T-helper 17 cell (primary cell): ENCODE data around the gene KIFC3. TPM values are rescaled to one million over a fixed set of nuclear protein-coding genes. Genes with fewer than 3 reads are reported as not detected.
A peak's percentile ranks its signal among the peaks of the same experiment; 100 is the strongest.

Experiments
- ATAC-seq: fragments of 150-1000 bp; cut with Tn5 transposase; 2 replicates; pipeline ENCODE4 v1.10.0; 2021; ENCODE audit warnings: mild to moderate bottlenecking, moderate library complexity
- DNase-seq, 3 donors: peaks; one replicate each; pipeline versions ENCODE4 v3.0.0 to v3.0.0-alpha.2; 2020 to 2021
- H3K9me3 ChIP-seq: one replicate; pipeline ENCODE4 v1.7.0; 2013; ENCODE audit warnings: low read length, mild to moderate bottlenecking; ENCODE audit not compliant: control insufficient read depth, poor library complexity, severe bottlenecking
- H3K27ac Mint-ChIP-seq: one replicate; pipeline ENCODE4 v1.8.0; 2022; ENCODE audit warnings: mild to moderate bottlenecking, moderate library complexity, mixed read lengths
- H3K27me3 Mint-ChIP-seq: one replicate; pipeline ENCODE4 v1.8.0; 2022; ENCODE audit warnings: mixed read lengths
- H3K36me3 Mint-ChIP-seq: one replicate; pipeline ENCODE4 v1.8.0; 2022; ENCODE audit warnings: low read depth, mixed read lengths
- H3K4me1 Mint-ChIP-seq: one replicate; pipeline ENCODE4 v1.8.0; 2022; ENCODE audit warnings: mild to moderate bottlenecking, mixed read lengths
- H3K4me3 Mint-ChIP-seq: one replicate; pipeline ENCODE4 v1.8.0; 2022; ENCODE audit warnings: mild to moderate bottlenecking, moderate library complexity, mixed read lengths
- total RNA-seq, 4 donors: library from RNA in 2 of 4; stranded (reverse) in 2 of 4; gene quantifications; one replicate each; pipeline ENCODE4 v1.2.3 and lab custom pipeline; 2022 to 2026

KIFC3 gene
- total RNA-seq, 2 donors from 2014 or later: 0.70 to 15.2 TPM

DNA sequence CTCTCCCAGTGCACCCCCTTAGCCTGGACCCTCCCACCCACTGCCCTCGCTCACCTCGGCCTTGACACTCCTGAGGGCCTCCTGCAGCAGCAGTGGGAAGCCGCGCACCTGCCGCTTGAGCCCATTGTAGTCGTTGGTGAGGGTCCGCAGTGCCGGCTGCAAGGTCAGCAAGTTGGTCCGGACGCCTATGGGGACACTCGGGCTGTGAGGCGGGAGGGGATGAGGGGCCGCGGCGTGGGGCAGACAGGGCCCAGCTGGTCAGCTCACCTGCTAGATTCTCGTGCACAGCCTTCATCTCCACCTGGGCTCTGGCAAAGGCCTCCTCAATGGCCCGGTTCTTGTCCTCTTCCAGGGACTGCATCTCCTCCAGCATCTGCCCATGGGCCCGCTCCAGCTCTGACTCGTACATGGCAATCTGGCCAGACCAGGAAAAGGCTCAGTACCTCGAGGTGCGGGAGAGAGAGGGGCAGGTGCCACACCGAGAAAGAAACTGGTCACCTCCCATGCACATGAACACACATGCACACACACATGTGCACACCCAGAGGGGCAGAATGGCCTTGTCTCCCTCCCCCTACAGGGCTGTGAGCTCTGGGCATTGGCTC is 32.6 kb downstream of the KIFC3 start:
- no peaks in the 10 kb centered on the region for H3K27me3 Mint-ChIP-seq
- DNase-seq: no peak
- no peaks in the 10 kb centered on the region for H3K9me3 ChIP-seq
- no peak for ATAC-seq
- H3K4me1 Mint-ChIP-seq: no peaks in the 10 kb centered on the region
- no peaks in the 10 kb centered on the region for H3K36me3 Mint-ChIP-seq
- no peak overlapping the region for H3K4me3 Mint-ChIP-seq
- H3K27ac Mint-ChIP-seq: no peak overlapping the region

DNA sequence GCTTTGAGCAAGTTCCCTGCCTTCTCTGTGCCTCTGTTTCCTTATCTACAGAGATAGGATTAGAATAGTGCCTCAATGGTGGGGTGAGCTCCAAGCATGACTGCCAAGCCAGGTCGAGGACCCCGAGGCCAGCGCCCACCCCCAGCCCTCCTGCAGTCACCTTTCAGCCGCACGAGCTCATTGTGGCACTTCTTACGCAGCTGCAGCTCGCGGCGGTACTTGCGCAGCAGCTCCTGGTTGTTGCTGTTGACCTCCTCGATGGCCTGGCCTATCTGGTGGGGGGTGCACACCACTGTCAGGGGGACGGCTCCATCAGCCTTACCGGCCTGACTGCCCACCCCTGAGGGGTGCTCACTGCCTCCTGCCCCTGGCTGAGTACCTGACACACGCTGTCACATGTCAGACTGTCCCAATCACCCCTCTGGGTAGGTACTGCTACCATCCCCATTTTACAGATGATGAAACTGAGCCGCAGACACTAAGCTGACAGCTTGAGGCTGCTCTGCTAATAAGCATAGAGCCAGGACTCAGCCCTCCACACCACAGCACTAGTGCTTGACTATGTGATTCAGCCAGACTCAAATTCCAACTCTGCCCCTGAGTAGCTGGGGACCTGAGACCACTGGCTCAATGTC is 35.5 kb downstream of the KIFC3 start:
- ATAC-seq (no peak), DNase-seq (no peak)
- Mint-ChIP-seq H3K4me1 (no peaks in the 10 kb centered on the region), H3K36me3 (no peaks in the 10 kb centered on the region), H3K4me3 (no peak overlapping the region), H3K27me3 (no peaks in the 10 kb centered on the region), H3K27ac (no peak overlapping the region)
- H3K9me3 ChIP-seq: no peaks in the 10 kb centered on the region

DNA sequence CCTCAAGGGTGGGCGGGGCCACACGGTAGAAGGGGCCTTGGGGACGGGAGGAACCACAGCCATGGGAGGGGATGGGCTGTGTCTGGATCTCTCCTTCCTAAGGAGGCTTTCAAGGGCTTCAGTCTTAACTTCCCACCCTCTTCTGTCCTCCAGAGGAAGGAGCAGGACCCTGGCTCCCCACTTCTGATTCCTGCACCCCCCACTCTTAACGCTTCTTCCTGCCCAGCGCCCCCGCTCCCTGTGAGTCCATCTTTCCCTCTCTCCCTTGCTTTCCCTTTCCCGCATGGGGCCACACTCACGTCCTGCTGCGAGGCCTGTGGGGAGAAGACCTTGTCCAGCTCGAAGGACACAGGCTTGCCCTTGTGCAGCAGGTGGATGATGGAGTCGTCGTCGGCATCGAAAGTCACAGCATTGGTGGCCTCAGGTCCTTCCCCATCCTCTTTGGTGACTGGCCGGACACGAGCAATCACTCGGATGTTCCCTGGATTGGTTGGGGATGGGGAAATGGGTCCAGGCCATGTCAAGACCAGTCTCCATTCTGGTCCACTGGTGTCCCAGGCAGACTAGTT is 37.0 kb downstream of the KIFC3 start:
- no peak for DNase-seq
- no peak for ATAC-seq
- Mint-ChIP-seq H3K27me3 (no peaks in the 10 kb centered on the region), H3K4me1 (no peaks in the 10 kb centered on the region), H3K36me3 (no peaks in the 10 kb centered on the region), H3K27ac (no peak overlapping the region), H3K4me3 (no peak overlapping the region)
- H3K9me3 ChIP-seq: no peaks in the 10 kb centered on the region

DNA sequence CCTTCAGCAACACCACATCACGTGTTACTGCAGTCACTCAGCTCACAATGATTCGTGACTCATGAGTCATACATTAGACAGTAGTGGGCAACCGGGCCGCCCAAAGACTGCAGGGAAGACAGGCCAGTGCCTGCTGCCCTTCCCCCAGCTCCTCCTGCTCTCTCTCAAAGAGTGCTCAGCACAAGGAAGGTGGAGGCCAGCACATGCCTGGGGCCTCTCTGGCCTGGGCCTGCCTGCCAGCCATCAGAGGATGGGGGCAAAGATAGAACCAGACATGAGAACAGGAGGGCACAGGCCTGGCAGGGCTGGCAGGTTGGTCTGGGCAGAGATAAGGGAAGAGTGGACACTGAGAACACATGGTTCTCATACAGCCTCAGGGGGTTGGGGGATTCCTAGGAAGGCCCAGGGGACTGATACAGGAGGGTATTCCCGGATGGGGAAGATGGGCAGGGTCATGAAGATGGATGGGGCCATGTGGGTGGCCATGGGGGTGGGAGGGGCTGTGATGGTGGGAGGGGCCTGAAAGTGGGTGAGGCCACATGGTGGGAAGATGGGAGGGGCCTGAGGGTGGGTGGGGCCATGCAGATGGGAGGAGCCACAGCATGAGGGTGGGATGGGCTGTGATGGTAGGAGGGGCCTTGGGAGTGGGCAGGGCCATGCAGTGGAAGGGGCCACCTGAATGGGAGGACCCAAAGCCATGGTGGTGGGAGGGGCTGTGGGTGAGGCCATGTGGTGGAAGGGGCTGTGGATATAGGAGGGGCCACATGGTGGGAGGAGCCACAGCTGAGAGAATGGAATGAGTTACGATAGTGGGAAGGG is 37.7 kb downstream of the KIFC3 start:
- Mint-ChIP-seq H3K27ac (no peak overlapping the region), H3K27me3 (no peaks in the 10 kb centered on the region), H3K4me1 (peaks cover 2% of the 10 kb centered on the region), H3K4me3 (no peak overlapping the region), H3K36me3 (no peaks in the 10 kb centered on the region)
- ATAC-seq (peak; percentile 79), DNase-seq (peak in 1 of 3 donors; percentile 25)
- no peaks in the 10 kb centered on the region for H3K9me3 ChIP-seq

DNA sequence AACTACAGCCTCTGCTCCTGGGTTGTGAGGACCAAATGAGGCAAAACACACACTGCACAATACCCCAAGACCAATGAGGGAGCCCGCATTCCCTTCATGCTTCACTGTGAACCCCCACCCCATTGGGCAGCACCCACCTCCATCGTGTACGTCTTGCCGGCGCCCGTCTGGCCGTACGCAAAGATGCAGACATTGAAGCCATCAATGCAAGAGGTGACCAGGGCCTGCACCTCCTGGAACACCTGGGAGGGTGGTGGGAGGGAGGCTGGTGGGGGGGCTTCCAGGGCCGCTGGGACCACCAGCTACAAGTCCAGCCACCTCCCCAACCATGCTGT is 38.3 kb downstream of the KIFC3 start:
- H3K9me3 ChIP-seq: no peaks in the 10 kb centered on the region
- Mint-ChIP-seq H3K36me3 (no peaks in the 10 kb centered on the region), H3K27ac (no peak overlapping the region), H3K27me3 (no peaks in the 10 kb centered on the region), H3K4me1 (peaks cover 2% of the 10 kb centered on the region), H3K4me3 (no peak overlapping the region)
- no peak for DNase-seq
- ATAC-seq: no peak

DNA sequence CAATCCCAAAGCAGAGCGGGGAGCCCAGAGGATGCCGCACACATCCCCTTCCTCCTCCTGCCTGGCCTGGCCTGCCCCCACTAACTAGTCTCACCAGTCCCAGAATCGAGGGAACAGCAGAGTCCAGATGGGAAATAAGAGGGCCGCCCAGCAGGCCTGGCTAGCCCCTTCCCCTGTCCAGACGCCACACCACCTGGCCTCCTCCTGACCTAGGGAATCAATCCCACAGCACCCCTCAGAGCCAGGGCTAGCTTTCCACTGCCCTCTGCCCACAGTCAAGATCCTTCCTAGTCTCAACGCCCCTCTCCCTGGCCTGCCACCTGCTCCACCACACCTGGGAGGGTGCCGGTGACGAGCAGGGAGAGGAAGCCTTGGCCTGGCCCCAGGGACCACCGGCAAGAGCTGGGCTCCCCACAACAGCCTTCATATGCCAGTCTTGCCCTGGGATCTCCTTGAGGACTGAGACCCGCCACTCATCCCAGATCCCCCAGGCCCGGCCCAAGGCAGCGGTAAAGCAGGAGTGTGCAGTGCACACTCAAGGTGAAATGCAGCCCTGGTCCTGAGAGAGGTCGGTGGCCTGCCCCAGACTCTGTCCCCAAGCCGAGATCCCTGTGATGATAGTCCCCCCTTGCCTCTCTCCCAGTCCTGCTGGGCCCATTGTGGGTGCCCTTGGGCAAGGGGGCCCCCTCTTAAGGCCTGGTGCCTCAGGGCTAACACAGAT is 38.8 kb downstream of the KIFC3 start:
- H3K9me3 ChIP-seq: no peaks in the 10 kb centered on the region
- DNase-seq (no peak), ATAC-seq (no peak)
- H3K4me1 Mint-ChIP-seq: peaks cover 2% of the 10 kb centered on the region
- peak overlapping the region; percentile 73 for H3K27ac Mint-ChIP-seq
- H3K27me3 Mint-ChIP-seq: no peaks in the 10 kb centered on the region
- H3K4me3 Mint-ChIP-seq: no peak overlapping the region
- H3K36me3 Mint-ChIP-seq: no peaks in the 10 kb centered on the region

DNA sequence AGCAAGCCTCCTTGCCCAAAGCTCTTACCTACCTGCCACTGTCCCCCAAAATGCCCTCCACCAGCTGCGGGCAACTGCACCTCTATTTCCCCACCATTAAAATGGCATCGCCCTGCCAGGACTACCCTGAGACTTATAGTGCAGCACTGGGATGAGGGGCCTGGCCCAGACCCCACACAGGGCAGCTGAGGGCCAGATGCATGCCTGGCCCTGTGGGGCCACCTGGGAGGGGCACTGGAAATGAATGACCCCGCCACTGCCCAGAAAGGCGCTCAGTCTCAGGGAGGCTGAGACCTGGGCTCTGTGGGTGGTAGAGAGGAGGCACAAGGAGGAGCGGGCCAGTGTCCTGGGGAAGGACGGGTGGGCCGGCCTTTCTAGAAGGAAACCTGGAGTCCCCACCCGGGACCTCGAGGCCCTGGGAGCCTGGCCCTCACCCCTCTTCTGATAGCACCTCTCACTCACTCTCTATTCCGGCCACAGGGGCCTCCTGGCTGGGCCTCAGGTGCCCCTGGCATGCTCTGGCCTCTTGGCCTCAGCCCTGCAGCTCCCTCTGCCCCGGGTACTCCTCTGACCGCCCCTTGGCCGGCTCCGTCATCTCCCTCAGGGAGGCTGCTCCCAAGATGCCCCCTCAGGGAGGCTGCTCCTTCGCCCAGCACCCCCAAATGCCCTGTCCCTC is 39.8 kb downstream of the KIFC3 start:
- Mint-ChIP-seq H3K27ac (peak overlapping the region; percentile 73), H3K27me3 (no peaks in the 10 kb centered on the region)
- ATAC-seq: no peak

DNA sequence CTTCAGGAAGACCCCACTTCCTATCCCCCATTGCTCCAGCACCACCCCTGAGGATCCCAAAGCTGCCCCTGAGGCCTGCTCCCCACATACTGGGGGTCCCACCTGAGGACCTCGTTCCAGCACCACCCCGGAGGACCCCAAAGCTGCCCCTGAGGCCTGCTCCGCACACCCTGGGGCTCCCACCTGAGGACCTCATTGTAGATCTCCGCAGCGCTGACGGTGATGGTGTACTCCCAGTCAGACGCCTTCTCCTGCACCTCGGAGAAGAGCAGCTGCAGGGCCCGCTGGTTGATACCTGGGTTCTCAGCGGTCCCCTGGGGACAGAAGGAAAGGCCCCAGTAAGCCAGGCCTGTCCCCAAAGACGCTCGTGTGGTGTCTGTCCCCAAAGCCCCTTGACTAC is 40.3 kb downstream of the KIFC3 start:
- H3K9me3 ChIP-seq: no peaks in the 10 kb centered on the region
- DNase-seq (no peak), ATAC-seq (no peak)
- Mint-ChIP-seq H3K27ac (no peak overlapping the region), H3K36me3 (no peaks in the 10 kb centered on the region), H3K4me3 (no peak overlapping the region), H3K27me3 (no peaks in the 10 kb centered on the region), H3K4me1 (peaks cover 2% of the 10 kb centered on the region)

More for the DNA sequence above, 39.8 kb downstream of the KIFC3 start:
- Mint-ChIP-seq H3K36me3 (no peaks in the 10 kb centered on the region), H3K4me1 (peaks cover 2% of the 10 kb centered on the region), H3K4me3 (no peak overlapping the region)
- H3K9me3 ChIP-seq: no peaks in the 10 kb centered on the region
- no peak for DNase-seq

DNA sequence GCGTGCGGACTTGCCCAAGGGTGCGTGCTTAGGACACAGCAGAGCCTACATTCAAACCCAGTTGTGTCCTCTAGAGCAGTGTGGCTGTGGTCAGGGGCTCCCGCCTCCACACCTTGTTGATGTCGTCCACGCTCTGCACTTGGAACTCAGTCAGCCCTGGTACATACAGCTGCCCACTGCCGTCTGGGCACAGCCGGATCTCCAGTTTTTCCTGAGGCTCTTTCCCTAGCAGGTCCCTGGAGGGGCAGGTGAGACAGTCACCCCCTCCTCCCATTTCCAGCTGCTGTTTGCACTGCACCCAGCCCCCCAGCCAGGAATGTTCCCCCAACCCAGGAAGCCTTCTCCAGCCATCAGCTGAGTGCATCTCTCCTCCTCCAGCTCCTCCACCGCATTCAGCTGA is 41.0 kb downstream of the KIFC3 start:
- ATAC-seq (no peak), DNase-seq (no peak)

DNA sequence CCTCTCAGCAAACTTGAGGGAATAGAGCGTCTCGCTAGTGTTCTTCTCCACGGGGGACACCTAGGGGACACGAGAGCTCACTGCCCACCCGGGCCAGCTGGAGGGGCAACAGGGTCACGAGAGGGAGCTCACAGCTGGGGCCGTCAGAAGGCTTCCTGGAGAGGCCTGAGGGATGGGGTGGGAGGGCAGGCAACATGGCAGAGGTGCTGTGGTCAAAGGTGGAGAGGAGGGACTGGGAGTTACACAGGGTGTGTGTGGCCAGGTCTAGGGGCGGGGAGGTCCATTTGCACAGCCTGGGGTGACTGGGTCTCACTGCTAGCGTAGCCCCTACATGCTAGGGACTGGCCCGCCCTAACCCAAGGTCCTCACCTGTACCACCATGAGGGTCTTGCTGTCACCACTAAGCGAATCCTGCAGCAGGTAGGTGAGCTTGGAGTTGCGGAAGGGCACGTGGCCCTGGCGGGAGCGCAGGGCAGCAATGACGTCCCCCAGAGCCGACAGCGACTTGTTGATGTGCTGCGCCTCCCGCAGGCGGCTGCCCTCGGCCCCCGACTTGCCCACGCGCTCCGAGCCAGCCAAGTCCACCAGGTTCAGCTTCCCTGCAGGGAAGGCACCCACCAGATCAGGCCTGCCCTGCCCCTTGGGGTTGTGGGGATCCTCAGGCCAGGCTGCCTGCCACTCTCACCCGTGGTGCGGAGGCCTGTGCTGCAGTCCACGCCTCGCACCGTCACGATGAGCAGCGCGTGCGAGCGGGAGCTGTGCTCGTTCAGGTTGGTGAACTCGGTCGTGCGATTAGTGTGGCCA is 41.7 kb downstream of the KIFC3 start:
- Mint-ChIP-seq H3K4me1 (peaks cover 2% of the 10 kb centered on the region), H3K27me3 (no peaks in the 10 kb centered on the region), H3K27ac (no peak overlapping the region)

More for the DNA sequence above, 41.0 kb downstream of the KIFC3 start:
- no peaks in the 10 kb centered on the region for H3K9me3 ChIP-seq
- Mint-ChIP-seq H3K4me3 (no peak overlapping the region), H3K36me3 (no peaks in the 10 kb centered on the region), H3K27ac (no peak overlapping the region), H3K4me1 (peaks cover 2% of the 10 kb centered on the region), H3K27me3 (no peaks in the 10 kb centered on the region)

DNA sequence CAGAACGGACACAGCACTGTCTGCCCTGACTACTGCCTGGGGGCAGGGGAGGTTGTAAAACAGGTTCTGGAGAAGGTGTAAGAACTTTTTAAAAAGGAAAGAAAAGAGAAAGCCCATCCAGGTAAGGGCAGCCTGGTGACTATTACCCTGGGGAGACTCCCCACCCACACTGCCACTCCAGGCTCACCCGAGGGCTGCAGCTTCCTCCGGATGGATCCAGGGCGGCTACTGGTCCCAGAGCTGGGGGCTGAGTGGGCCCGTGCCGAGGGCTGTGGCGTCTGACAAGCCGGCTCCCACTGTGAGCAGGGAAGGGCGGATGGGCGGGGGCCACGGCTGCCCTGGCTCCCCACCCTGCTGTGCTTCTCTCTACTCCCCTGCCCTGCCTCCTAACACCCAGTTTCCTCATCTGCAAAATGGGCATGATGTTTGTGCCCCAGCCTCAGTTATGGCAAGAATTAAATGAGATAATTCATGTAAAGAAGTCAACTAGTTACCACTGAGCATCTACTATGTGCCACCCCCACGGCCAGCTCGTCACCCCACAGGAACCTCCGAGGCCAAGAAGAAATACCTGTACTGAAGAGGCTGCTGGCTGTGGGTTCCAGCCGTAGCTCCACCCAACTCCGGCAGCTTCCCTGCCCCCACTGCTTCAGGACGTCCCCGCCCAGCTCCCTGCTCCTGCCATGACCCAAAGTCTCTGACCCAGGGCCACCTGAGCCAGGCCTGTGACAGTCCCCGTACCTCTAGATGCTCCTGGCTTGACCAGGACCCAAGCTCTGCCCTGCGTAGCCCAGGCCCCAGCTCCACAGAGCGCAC is 42.5 kb downstream of the KIFC3 start:
- Mint-ChIP-seq H3K27me3 (no peaks in the 10 kb centered on the region), H3K27ac (peak overlapping the region; percentile 37), H3K4me3 (no peak overlapping the region), H3K36me3 (peaks cover 2% of the 10 kb centered on the region), H3K4me1 (peaks cover 2% of the 10 kb centered on the region)
- DNase-seq (no peak), ATAC-seq (no peak)
- H3K9me3 ChIP-seq: no peaks in the 10 kb centered on the region

More for the DNA sequence above, 41.7 kb downstream of the KIFC3 start:
- Mint-ChIP-seq H3K36me3 (peaks cover 2% of the 10 kb centered on the region), H3K4me3 (no peak overlapping the region)
- DNase-seq (no peak), ATAC-seq (no peak)
- H3K9me3 ChIP-seq: no peaks in the 10 kb centered on the region
